Activated CD4-positive, alpha-beta T cell treated with anti-CD3 and anti-CD28 coated beads for 48 hours (primary cell): Measurements from ENCODE around the gene PLD5.
"Not testable (repeated sequence)": the region's sequence is repeated elsewhere in the genome, so short reads cannot be mapped to it uniquely, and the experiment has no call there.

Source experiments
- DNase-seq: peaks from one replicate; pipeline ENCODE4 v3.0.0-alpha.2; 2020

PLD5 gene

GRCh38 chr1:242139442-242139841, 385.1 kb downstream of the PLD5 start:
- DNase-seq = no peak

DNA sequence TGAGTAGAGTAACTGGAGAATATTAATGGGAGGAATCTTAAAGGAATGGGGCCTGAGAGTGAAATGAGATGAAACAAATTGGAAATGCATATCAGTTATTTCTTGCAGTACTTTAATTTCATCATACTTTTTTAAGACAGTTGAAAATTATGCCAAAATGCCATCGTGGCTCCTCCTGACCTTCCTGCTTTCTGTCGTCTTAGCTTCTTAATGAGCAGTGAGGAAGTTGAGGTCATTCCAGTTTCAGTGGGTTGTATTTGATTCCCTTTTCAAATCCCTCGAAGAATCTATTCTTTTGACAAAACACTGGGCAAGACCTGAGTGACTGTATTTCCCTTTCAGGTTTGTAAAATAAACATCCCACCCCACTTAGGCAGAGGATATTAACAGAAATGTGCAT, 390.7 kb downstream of the PLD5 start:
- DNase-seq = no peak

- DNase-seq = no peak
Observed at GRCh38 chr1:242133351-242133750, 391.1 kb downstream of the PLD5 start.

DNA sequence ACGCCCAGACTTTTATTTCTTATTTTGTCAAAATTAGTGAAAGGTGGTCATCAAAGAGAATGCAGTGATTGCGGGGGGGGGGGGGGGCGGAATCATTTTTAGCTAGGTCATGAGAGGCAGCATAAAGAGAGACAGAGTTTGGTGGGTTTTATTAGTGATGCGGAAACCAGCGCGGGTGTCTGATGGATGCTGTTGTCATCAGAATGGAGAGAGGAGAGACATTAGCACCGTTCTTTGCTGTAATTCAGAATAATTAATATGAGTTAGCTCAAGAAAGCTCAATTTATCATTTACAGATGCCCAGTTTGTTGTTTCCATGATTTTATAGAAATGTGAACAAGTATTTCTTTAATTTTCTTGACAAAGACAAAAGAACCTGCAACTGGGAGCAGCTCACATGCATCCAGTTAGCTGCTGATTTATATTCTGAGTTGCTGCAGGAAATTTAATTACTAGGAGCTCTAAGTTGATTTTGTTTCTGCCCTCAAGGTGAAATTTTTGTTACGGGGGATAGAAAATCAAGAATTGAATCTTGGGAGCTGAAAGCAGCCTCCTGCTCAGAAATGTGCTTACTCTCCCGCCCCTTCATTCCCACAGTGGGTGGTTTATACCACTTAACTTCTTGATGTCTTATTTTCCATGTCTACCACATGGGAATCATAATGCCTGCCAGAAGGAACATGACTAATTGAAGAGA, 392.2 kb downstream of the PLD5 start:
- no peak for DNase-seq

DNA sequence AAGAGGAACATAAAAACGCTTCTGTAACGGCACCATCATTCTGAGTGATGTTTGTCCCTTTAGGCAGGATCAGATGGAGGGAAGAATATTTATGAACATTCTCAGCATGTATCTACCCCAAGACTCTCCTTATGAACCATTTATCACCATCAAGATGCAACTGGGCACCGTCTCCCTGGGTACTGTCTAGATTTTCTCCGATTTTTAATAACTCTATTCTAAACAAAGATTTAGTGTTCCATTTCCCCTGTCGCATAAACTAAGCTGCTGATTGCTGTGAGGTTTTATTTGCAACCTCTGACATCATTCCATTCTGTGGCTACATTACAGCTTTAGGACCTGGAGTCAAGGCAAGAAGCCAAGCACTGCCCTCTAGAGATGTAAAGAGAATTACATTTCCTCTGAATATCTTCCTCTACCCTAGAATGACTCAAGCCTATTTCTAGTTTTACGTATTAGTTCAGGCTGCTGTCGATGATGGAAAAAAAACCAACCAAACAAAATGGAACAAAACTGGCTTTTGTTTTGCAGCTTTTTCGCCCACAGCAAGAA, 395.5 kb downstream of the PLD5 start:
- DNase-seq = no peak

- DNase-seq = no peak
Observed at GRCh38 chr1:242120432-242120831, 404.1 kb downstream of the PLD5 start.

DNA sequence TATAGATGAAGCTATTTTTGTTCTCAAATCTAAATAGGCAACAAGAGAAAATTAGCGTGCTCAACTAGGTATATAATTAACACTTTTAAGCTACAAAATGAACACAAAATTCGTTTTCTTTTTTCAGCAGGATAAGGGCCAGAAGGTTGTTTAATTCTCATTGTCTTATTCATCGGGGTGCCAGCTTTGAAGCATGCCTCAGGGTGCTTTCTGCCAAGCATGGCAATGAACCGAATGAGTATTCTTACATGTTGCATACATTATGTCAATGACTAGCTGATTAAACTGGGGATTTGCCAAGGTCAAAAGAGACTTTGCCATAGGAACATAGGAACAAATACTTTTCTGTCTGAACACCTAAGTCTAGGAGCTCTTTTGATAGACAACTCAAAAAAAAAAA, 423.6 kb downstream of the PLD5 start:
- DNase-seq = no peak

- DNase-seq = not testable (repeated sequence)
Observed at GRCh38 chr1:242097283-242097682, 427.2 kb downstream of the PLD5 start.

DNA sequence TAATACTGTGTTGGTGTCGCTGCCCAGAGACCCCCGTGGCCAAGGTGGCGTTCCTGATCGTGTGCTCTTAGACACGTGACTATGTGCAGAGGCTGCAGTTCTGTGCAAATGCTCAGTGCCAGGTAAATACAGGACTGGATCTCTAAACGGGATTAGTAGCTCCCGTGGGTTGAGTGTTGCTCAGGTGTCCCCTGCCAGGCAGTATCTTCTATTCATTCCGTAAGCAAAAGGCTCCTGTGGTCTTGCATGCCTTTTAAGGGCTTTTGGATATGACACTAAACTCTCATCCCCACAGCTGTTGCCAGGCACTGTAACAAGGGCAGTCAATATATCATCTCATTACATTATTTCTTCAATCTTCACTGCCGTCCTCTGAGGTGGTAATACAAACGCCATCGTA, 431.4 kb downstream of the PLD5 start:
- DNase-seq = no peak

- no peak for DNase-seq
Observed at GRCh38 chr1:242089911-242090310, 434.6 kb downstream of the PLD5 start.

- DNase-seq = no peak
Observed at GRCh38 chr1:242088875-242089274, 435.6 kb downstream of the PLD5 start.

- DNase-seq = no peak
Observed at GRCh38 chr1:242086706-242087105, 437.8 kb downstream of the PLD5 start.

DNA sequence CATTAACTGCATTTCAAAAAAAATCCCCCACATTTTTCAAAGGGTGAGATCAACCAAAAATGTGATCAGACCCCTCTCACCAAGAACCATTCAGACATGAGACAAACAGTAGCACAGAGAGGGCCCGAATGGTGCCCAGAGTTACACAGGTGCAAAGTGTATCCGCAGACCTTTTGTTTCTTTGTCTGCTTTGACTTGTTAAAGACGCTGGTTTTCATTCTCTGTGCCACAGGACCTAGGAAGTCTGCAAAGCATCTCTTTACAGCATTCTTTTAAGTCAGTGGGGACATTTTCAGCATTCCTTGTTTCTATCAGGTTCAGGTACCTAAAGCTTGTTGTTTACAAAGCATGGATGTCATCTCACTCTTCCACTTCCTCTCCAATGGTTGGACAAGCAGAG, 438.4 kb downstream of the PLD5 start:
- no peak for DNase-seq

DNA sequence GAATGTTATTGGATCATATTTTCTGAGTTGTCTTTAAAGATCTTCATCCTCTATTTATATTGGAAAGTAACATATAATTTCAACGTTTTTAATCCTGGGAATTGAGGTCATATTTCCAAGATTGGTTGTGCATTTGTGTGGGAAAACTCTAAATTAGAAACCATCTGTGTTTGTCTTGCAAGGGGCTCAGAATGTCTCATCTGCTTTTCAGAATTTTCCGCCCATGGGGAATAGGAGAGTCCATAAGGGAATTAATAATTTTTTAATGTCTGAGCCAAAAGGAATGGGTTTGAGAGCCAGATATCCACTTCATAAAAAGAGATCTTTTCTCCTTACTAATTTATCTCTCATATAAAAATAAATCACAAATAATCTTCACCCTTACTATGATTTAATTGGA, 440.8 kb downstream of the PLD5 start:
- no peak for DNase-seq

DNA sequence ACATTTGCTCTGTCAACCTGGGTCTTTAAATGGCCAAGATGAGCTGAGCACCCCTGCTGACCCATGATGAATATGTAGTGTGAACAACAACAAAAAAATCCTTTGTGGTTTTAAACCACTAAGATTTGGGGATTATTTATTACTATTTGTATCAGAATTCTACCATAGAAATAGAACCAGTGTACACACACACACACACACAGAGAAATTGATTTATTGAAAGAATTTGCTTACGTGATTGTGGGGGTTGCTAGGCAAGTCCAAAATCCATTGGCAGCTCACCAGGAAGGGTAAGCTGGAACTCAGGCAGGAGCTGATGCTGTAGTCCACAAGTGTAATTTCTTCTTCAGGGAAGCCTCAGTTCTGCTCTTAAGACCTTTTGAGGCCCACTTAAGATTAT, 443.1 kb downstream of the PLD5 start:
- no peak for DNase-seq

GRCh38 chr1:242065813-242066212, 458.7 kb downstream of the PLD5 start:
- DNase-seq = no peak

- DNase-seq = no peak
Observed at GRCh38 chr1:242062271-242062670, 462.2 kb downstream of the PLD5 start.

DNA sequence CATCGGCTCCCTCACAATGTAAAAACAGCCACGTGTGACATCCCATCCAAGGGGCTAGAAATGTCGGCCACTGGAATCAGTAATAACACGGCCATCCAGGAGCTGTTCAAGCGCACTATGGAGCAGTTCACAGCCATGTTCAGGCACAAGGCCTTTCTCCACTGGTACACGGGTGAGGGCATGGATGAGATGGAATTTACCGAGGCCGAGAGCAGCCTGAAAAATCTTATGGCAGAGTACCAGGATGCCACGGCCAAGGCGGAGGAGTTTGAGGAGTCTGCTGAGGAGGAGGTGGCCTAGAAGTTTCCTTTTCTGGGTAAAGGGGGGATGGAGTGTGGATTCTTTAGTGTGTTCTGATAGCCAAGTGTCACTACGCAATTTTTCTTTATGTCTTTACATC, 464.5 kb downstream of the PLD5 start:
- DNase-seq = no peak

GRCh38 chr1:242058582-242058981, 465.9 kb downstream of the PLD5 start:
- not testable (repeated sequence) for DNase-seq

GRCh38 chr1:242058181-242058580, 466.3 kb downstream of the PLD5 start:
- not testable (repeated sequence) for DNase-seq

DNA sequence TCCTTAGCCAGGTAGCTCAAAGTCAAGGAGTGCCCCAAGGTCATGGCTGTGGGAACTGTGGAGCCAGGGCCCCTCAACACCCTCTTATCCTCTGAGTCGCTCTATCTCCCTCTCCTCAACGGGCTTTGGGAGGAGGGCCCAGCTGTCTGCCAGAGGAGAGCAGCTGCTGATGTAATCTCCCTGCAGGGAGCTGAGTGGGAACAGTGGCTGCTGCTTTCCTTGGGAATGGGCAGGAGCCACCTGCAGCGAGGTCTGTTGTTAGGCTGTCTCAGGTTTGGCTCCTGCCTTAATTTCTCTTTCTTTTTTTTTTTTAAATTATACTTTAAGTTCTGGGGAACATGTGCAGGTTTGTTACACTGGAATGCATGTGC, 466.8 kb downstream of the PLD5 start:
- no peak for DNase-seq

DNA sequence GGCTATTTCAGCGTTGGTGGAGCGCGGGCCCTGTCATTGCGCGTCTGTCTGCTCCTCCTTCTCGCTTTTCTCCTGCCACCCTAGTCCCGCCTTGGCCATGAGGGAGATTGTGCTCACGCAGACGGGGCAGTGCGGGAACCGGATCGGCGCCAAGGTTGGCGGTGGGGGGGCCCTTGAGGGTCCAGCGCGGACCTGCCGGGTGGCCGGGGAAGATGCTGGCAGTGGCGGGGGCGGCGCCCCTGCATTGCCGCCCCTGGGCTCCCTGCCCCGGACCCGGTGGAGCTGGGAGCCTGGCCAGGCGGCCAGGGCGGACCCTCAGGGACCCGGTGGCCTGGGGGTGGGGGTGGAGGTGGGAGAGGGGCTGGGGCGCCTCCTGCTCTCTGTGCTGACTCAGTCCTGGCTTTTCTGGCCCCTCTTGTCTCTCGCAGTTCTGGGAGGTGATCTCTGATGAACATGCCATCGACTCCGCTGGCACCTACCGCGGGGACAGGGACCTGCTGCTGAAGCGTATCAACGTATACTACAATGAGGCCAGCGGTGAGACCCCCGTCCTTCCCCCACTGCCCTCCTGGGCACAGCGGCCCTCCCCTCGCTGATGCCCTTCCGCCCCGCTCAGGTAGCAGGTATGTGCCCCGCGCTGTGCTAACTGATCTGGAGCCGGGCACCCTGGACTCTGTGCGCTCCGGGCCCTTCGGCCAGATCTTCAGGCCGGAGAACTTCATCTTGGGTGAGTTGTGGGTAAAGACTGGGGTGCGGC, 467.3 kb downstream of the PLD5 start:
- DNase-seq = no peak

DNA sequence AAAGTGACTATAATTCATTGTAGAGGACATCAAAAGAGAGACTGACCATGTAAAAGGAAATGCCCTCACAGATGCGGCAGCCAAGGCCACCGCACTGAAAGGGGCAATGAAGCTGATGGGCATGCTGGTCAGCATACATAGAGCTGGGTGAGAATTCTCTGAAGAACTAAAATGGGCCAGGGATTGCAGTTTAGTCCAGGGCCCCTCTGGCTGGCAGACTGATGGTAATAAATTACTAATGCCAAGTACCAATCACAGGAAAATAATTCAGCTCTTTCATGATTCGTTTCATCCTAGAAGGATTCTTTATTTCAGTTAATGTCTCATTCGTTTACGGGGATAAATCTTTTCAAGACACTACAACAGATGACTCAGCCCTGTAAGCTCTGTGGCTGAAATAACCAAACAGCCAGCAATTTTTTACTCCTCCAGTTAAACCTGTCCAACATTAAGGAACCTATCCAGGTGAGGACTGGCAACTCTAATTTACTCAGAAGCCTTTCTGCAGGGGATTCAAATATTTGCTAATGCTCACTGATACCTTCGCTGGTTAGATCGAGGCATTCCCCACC, 468.7 kb downstream of the PLD5 start:
- DNase-seq = no peak

DNA sequence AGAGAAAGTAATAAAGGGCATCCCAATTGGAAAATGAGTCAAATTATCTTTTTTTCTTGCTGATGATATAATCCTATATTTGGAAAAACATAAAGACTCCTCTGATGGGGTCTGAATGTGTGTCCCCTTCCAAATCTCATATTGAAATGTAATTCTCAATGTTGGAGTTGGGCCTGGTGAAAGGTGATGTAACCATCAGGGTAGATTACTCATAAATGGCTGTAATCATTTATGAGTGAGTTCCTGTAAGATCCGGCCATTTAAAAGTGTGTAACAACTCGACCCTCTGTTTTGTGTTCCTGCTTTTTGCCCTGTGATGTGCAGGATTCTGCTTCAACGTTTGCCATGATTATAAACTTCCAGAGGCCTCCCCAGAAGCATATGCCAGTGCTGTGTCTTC, 481.3 kb downstream of the PLD5 start:
- DNase-seq = no peak
